Neural cell (in vitro differentiated cells): ENCODE results near the gene SLC17A2. TPM values are rescaled to one million over a fixed set of nuclear protein-coding genes. Genes with fewer than 3 reads are reported as not detected.

Experiments
- H2AFZ ChIP-seq: fragments of 200-600, 300-800 bp; sonication (generic), shearing (Covaris generic); 2 replicates; pipeline ENCODE4 v1.6.0; 2014; ENCODE audit warnings: low read depth, mild to moderate bottlenecking, antibody characterized with exemption, low read length, moderate library complexity
- H3F3A ChIP-seq: fragments of 200-600 bp; shearing (Covaris generic); 2 replicates; pipeline ENCODE4 v1.6.1; 2016; ENCODE audit warnings: mild to moderate bottlenecking, moderate library complexity, mixed read lengths, antibody characterized with exemption, low read length; ENCODE audit not compliant: insufficient read depth, poor library complexity, severe bottlenecking
- H3K27ac ChIP-seq: fragments of 200-600, 300-800 bp; sonication (generic), shearing (Covaris generic); 2 replicates; pipeline ENCODE4 v1.5.1; 2014; ENCODE audit warnings: mild to moderate bottlenecking, low read length, moderate library complexity
- H3K27me3 ChIP-seq: fragments of 300-800, 200-600 bp; sonication (generic), shearing (Covaris generic); 2 replicates; pipeline ENCODE4 v1.6.0; 2014; ENCODE audit warnings: mild to moderate bottlenecking, low read depth, low read length, moderate library complexity; ENCODE audit not compliant: insufficient read depth
- H3K36me3 ChIP-seq: fragments of 300-800, 200-600 bp; sonication (generic), shearing (Covaris generic); 2 replicates; pipeline ENCODE4 v1.5.1; 2014; ENCODE audit warnings: mild to moderate bottlenecking, antibody characterized with exemption, low read length, moderate library complexity; ENCODE audit not compliant: insufficient read depth
- H3K4me2 ChIP-seq: fragments of 300-800, 200-600 bp; sonication (generic), shearing (Covaris generic); 2 replicates; pipeline ENCODE4 v1.6.0; 2014; ENCODE audit warnings: mild to moderate bottlenecking, low read length
- H3K4me3 ChIP-seq: fragments of 300-800, 200-600 bp; sonication (generic), shearing (Covaris generic); 2 replicates; pipeline ENCODE4 v1.5.1; 2014; ENCODE audit warnings: mild to moderate bottlenecking, low read length, moderate library complexity
- H3K79me2 ChIP-seq: fragments of 200-600 bp; shearing (Covaris generic); replicated peaks from 2 replicates; pipeline ENCODE4 v1.6.0; 2014; ENCODE audit warnings: mild to moderate bottlenecking, low read length, moderate library complexity; ENCODE audit not compliant: insufficient read depth
- H3K9ac ChIP-seq: fragments of 300-800, 200-600 bp; sonication (generic), shearing (Covaris generic); 2 replicates; pipeline ENCODE4 v1.6.1; 2016; ENCODE audit warnings: mild to moderate bottlenecking, low read length, mixed read lengths
- H3K9me2 ChIP-seq: fragments of 200-600 bp; shearing (Covaris generic); 2 replicates; pipeline ENCODE4 v1.6.1; 2016; ENCODE audit warnings: mild to moderate bottlenecking, low read length, mixed read lengths; ENCODE audit not compliant: insufficient read depth
- H3K9me3 ChIP-seq: fragments of 200-600, 300-800 bp; sonication (generic), shearing (Covaris generic); 2 replicates; pipeline ENCODE4 v1.6.1; 2016; ENCODE audit warnings: mild to moderate bottlenecking, mixed run types, low read length, moderate library complexity, mixed read lengths
- H4K20me1 ChIP-seq: fragments of 200-600 bp; shearing (Covaris generic); 2 replicates; pipeline ENCODE4 v1.6.1; 2016; ENCODE audit warnings: mild to moderate bottlenecking, mixed run types; ENCODE audit not compliant: insufficient read depth
- EP300 ChIP-seq: fragments of 450-650 bp; conservative IDR thresholded peaks from 2 replicates; pipeline ENCODE4 v1.6.1; 2014; ENCODE audit warnings: antibody characterized with exemption, mild to moderate bottlenecking, moderate library complexity; ENCODE audit not compliant: poor library complexity, severe bottlenecking
- EZH2 ChIP-seq: fragments of 200-600, 300-800 bp; shearing (Covaris generic), sonication (generic); IDR thresholded peaks from 2 replicates; pipeline ENCODE4 v1.6.1; 2014; ENCODE audit warnings: antibody characterized with exemption, low read length, borderline replicate concordance, mild to moderate bottlenecking; ENCODE audit not compliant: insufficient read depth, poor library complexity, severe bottlenecking
- MXI1 ChIP-seq: fragments of 450-650 bp; conservative IDR thresholded peaks from 2 replicates; pipeline ENCODE4 v1.6.1; 2014; ENCODE audit warnings: antibody characterized with exemption, mild to moderate bottlenecking; ENCODE audit not compliant: poor library complexity, severe bottlenecking
- POLR2AphosphoS5 ChIP-seq: IDR thresholded peaks from 2 replicates; pipeline ENCODE4 v1.6.1; 2012
- RAD21 ChIP-seq: fragments of 450-650 bp; conservative IDR thresholded peaks from 2 replicates; pipeline ENCODE4 v1.6.1; 2014; ENCODE audit warnings: antibody characterized with exemption, mild to moderate bottlenecking, moderate library complexity
- SMC3 ChIP-seq: fragments of 450-650 bp; conservative IDR thresholded peaks from 2 replicates; pipeline ENCODE4 v1.6.1; 2014; ENCODE audit warnings: antibody characterized with exemption, mild to moderate bottlenecking, moderate library complexity; ENCODE audit not compliant: poor library complexity
- TAF1 ChIP-seq: IDR thresholded peaks from 2 replicates; pipeline ENCODE4 v1.6.1; 2012; ENCODE audit warnings: low read depth
- polyA plus RNA-seq: library from polyadenylated mRNA; depleted of rRNA; stranded (reverse); fragments of >200 nt; gene quantifications from 2 replicates; pipeline ENCODE4 v1.2.3, GENCODE V29; 2014
- TF ChIP-seq, protein P1 (sequence below): fragments of 450-650 bp; IDR thresholded peaks from 2 replicates; pipeline ENCODE4 v1.5.1; 2014; ENCODE audit warnings: antibody characterized with exemption, mild to moderate bottlenecking, moderate library complexity; ENCODE audit not compliant: poor library complexity, severe bottlenecking
- TF ChIP-seq, protein P2 (sequence below): IDR thresholded peaks from 2 replicates; pipeline ENCODE4 v1.6.1; 2012; ENCODE audit warnings: borderline replicate concordance

SLC17A2 gene
- polyA plus RNA-seq, 1 donor from 2014 or later: not detected

DNA sequence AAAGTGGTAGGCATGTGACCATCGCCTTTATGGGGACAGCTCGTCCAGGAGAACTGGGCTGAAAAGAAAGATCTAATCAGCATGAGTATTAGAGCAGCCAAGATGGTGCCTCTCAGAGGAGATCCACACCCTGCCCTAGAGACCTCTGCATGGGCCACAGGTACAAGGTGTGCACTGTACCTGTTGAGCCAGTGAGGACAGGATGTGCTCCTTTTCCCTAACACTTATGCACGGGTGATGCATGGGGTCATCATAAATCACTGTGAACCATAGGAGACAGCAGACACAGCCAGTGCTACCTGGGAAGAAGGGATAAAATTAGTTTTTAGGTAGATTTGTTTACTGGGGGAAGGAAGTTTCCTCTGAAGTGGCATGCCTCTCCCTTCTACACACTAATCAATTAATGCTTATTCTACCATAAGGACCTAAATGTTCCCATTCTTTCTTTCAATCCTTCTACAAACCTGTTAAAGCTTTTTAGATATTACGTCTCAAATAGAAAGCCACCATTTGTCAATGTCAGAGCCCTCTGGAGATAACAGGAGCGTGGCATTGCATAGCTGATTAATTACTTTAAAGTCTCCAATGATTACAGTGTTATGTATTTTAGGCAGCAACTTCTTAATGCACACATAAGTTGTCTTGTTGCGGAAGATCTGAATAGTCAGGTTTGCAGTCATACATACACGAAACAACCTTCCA, 13.6 kb downstream of the SLC17A2 start:
- H3K9me2 ChIP-seq: no peaks in the 10 kb centered on the region
- H3F3A ChIP-seq: no peaks in the 10 kb centered on the region
- no peaks in the 10 kb centered on the region for H4K20me1 ChIP-seq
- H3K9ac ChIP-seq: no peak overlapping the region
- no peaks in the 10 kb centered on the region for H3K79me2 ChIP-seq
- TF ChIP-seq, protein P1, sequence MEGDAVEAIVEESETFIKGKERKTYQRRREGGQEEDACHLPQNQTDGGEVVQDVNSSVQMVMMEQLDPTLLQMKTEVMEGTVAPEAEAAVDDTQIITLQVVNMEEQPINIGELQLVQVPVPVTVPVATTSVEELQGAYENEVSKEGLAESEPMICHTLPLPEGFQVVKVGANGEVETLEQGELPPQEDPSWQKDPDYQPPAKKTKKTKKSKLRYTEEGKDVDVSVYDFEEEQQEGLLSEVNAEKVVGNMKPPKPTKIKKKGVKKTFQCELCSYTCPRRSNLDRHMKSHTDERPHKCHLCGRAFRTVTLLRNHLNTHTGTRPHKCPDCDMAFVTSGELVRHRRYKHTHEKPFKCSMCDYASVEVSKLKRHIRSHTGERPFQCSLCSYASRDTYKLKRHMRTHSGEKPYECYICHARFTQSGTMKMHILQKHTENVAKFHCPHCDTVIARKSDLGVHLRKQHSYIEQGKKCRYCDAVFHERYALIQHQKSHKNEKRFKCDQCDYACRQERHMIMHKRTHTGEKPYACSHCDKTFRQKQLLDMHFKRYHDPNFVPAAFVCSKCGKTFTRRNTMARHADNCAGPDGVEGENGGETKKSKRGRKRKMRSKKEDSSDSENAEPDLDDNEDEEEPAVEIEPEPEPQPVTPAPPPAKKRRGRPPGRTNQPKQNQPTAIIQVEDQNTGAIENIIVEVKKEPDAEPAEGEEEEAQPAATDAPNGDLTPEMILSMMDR: no peak
- TF ChIP-seq POLR2AphosphoS5 (no peak), RAD21 (no peak), EZH2 (no peak), SMC3 (no peak), EP300 (no peak), MXI1 (no peak), TAF1 (no peak)
- TF ChIP-seq, protein P2, sequence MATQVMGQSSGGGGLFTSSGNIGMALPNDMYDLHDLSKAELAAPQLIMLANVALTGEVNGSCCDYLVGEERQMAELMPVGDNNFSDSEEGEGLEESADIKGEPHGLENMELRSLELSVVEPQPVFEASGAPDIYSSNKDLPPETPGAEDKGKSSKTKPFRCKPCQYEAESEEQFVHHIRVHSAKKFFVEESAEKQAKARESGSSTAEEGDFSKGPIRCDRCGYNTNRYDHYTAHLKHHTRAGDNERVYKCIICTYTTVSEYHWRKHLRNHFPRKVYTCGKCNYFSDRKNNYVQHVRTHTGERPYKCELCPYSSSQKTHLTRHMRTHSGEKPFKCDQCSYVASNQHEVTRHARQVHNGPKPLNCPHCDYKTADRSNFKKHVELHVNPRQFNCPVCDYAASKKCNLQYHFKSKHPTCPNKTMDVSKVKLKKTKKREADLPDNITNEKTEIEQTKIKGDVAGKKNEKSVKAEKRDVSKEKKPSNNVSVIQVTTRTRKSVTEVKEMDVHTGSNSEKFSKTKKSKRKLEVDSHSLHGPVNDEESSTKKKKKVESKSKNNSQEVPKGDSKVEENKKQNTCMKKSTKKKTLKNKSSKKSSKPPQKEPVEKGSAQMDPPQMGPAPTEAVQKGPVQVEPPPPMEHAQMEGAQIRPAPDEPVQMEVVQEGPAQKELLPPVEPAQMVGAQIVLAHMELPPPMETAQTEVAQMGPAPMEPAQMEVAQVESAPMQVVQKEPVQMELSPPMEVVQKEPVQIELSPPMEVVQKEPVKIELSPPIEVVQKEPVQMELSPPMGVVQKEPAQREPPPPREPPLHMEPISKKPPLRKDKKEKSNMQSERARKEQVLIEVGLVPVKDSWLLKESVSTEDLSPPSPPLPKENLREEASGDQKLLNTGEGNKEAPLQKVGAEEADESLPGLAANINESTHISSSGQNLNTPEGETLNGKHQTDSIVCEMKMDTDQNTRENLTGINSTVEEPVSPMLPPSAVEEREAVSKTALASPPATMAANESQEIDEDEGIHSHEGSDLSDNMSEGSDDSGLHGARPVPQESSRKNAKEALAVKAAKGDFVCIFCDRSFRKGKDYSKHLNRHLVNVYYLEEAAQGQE: no peak
- no peaks in the 10 kb centered on the region for H3K36me3 ChIP-seq
- H3K9me3 ChIP-seq: no peaks in the 10 kb centered on the region
- no peak overlapping the region for H3K4me3 ChIP-seq
- no peak overlapping the region for H2AFZ ChIP-seq
- H3K27me3 ChIP-seq: no peaks in the 10 kb centered on the region
- no peak overlapping the region for H3K4me2 ChIP-seq
- H3K27ac ChIP-seq: no peak overlapping the region

DNA sequence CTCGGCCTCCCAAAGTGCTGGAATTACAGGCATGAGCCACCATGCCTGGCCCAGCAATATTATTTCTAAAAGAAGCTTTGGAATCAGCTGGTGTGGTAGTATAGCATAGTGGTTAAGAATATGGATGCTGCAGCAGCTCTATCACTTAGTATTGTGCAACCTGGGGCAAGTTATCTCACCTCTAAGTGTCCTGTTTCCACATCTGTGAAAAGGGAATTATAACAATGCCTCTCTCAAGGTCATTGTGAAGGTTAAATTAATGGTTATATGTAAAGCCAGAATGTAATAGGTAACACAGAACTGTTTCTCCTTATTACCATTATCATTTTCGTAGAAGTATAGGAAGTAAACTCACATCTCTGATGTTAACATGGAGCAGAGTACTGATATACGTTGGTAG, 14.2 kb downstream of the SLC17A2 start:
- H3K4me3 ChIP-seq: no peak overlapping the region
- H3K9ac ChIP-seq: no peak overlapping the region
- H3F3A ChIP-seq: no peaks in the 10 kb centered on the region
- H3K36me3 ChIP-seq: no peaks in the 10 kb centered on the region
- H3K4me2 ChIP-seq: no peak overlapping the region
- no peaks in the 10 kb centered on the region for H3K9me3 ChIP-seq
- TF ChIP-seq SMC3: no peak
- no peak for TF ChIP-seq RAD21
- no peak for TF ChIP-seq EP300
- no peak for TF ChIP-seq TAF1
- TF ChIP-seq EZH2: no peak
- TF ChIP-seq, protein P2: no peak
- TF ChIP-seq, protein P1: no peak
- TF ChIP-seq MXI1: no peak
- no peak for TF ChIP-seq POLR2AphosphoS5
- no peaks in the 10 kb centered on the region for H4K20me1 ChIP-seq
- H3K27ac ChIP-seq: no peak overlapping the region
- H2AFZ ChIP-seq: no peak overlapping the region
- no peaks in the 10 kb centered on the region for H3K27me3 ChIP-seq
- H3K9me2 ChIP-seq: no peaks in the 10 kb centered on the region
- H3K79me2 ChIP-seq: no peaks in the 10 kb centered on the region
